A673 (cell line): ENCODE results near the gene FXYD4.

Experiments used
- CTCF ChIP-seq: fragments of 300-800, 200-600 bp; sonication (generic); conservative IDR thresholded peaks from 2 replicates; pipeline ENCODE4 v1.5.1; 2017; ENCODE audit warnings: low read depth, mild to moderate bottlenecking, antibody characterized with exemption, low read length, moderate library complexity, mixed read lengths
- EZH2 ChIP-seq: fragments of 200-600 bp; sonication (generic); IDR thresholded peaks from 2 replicates; pipeline ENCODE4 v1.6.1; 2017; ENCODE audit warnings: borderline replicate concordance, low read depth, mild to moderate bottlenecking, mixed read lengths, antibody characterized with exemption, low read length; ENCODE audit not compliant: poor library complexity, severe bottlenecking

GRCh38 chr10:43376828-43377423 lies 5.5 kb downstream of the FXYD4 start:
- TF ChIP-seq CTCF = no peak
- TF ChIP-seq EZH2 = no peak
